Uterine smooth muscle cell (primary cell): ENCODE results near the gene GNG10. TPM values are rescaled to one million over a fixed set of nuclear protein-coding genes. Genes with fewer than 3 reads are reported as not detected.

Experiments used
- total RNA-seq: library from RNA; depleted of rRNA; stranded (reverse); fragments of >200 nt; gene quantifications from 2 replicates; pipeline ENCODE4 v1.2.3, GENCODE V29; 2014

The GNG10 gene
- 89.9 and 104 TPM in 2 replicates for total RNA-seq

DNA sequence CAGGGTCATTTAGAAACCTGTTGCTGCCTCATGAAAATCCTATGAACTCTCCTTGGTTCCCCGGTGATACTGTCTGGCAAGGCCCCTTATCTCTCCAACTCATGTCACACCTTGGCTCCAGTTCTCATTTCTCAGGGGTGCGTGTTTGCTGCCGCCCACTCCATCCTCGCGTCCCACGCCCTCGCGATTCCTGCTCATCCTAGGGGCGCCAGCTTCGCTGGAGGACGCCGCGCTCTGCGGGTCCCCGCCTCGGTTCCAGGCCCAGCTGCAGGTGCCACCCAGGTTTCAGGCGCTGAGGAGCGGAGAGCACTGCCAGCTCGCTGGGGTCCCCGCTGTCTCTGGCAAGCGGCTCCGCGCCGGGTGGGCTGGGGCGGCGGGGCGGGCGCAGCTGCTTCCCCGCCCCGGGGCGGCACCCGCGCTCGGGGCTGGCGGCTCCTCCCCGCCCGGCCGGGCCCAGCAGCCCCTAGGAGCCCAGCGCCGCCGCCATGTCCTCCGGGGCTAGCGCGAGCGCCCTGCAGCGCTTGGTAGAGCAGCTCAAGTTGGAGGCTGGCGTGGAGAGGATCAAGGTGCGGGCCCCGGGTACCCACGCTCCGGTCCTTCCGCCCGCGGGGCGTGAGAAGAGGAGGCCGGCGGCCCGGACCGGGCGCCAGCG, at the start of gene GNG10:
GNG10 (plus strand) TSS at position 456 of the 652 bp plus-strand sequence; CDS start at position 486, 30 bp downstream.

GRCh38 chr9:111631214-111631971, 30.0 kb upstream of the GNG10 start, which contains the start of gene DNAJC25:
Gene DNAJC25, plus strand, starts transcription at chr9:111631334. Its CDS starts 74 bp downstream, at chr9:111631408.

Other genes with a start within 250 kb of the GNG10 start
- gene ECPAS, start 177.2 kb upstream of the GNG10 start, total RNA-seq = 125 and 144 TPM in 2 replicates
- gene ZNF483, start 136.4 kb upstream of the GNG10 start, total RNA-seq = 1.9 and 2.4 TPM in 2 replicates
- gene PTGR1, start 62.0 kb upstream of the GNG10 start, total RNA-seq = 77.0 and 89.0 TPM in 2 replicates
- 9.5 and 9.6 TPM in 2 replicates for gene DNAJC25, start 30.3 kb upstream of the GNG10 start, total RNA-seq
- under 0.01 TPM in 1 of 2 replicates, not detected in the other for gene SHOC1, start 133.3 kb downstream of the GNG10 start, total RNA-seq
- 68.5 and 81.6 TPM in 2 replicates for gene UGCG, start 235.2 kb downstream of the GNG10 start, total RNA-seq